Measurements from ENCODE around the gene TIAM2.
"Not testable (repeated sequence)": the region's sequence is repeated elsewhere in the genome, so short reads cannot be mapped to it uniquely, and the experiment has no call there.

Gene TIAM2

GRCh38 chr6:154993026-154993425, 2.1 kb upstream of the TIAM2 start:
- DNase-seq, result no peak

DNA sequence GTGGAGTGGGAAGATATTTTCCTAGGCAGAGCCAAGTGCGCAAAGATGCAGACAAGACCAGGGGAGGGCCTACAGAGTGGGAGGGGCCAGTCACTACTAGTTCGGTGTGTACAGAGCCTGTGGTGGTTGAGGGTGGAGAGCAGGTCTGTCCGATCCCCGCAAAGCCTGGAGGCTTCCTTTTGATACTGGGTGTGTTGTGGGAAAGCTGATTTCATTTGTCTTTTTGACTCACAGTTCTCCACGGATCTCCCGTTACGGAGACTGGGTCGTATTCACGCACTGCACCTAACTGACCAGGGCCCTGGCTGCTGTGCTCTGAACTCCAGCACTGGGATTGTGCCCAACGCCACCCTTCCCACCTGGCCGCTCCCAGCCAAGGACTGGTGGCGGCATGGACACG, 1.4 kb upstream of the TIAM2 start:
- DNase-seq, result no peak

- DNase-seq, result no peak
Measured at GRCh38 chr6:154994836-154995253, 270 bp upstream of the TIAM2 start.

DNA sequence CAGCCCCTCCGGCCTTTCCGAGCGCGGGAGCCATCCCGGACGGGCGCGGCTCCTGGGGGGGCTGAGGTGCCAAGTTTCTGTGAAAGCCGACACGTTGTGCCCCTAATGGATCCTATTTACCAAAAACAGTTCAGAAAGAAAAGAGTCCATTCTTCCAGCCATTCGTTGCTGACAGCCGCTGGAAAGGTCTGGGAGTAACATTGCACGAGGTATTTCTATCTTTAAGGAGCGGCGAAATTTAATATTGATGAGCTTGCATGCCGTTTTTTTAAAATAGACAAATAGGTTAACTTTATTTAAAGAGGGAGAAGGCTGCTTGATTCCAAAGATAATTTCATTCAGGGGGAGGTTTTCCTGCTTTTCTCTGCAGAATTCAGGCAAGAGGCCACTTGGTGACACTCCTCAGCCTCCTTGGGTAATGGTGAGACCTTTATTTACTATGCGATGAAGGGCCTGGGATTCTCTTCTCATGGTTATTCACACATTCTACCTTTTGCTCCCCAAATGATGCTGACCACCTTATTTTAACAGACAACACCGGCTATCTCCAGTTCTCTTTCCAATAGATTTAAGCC, 988 bp downstream of the TIAM2 start:
- DNase-seq, result no peak

DNA sequence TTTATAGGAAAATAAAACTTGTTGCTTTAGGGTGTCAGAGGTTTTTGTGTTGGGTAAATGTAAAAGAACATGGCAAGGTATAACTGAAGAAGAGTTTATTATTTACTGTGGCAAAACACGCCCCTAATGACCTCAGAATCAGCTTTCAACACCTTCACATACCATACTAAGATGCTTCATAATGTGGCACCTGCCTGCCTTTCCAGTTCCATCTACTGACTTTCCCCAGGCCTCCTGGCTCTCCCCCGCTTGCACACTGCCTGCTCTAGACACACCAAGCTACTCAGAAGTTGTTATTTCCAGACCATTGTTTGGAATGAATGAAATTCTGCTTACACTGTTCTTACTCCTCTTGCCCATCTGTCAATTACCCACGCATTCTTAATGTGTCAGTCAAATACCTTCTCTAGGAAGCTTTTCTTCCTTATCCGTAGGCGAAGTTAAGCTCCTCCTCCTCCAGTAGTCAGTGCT, 1.8 kb downstream of the TIAM2 start:
- no peak for DNase-seq

GRCh38 chr6:154998855-154999254, 3.7 kb downstream of the TIAM2 start:
- DNase-seq, result no peak

DNA sequence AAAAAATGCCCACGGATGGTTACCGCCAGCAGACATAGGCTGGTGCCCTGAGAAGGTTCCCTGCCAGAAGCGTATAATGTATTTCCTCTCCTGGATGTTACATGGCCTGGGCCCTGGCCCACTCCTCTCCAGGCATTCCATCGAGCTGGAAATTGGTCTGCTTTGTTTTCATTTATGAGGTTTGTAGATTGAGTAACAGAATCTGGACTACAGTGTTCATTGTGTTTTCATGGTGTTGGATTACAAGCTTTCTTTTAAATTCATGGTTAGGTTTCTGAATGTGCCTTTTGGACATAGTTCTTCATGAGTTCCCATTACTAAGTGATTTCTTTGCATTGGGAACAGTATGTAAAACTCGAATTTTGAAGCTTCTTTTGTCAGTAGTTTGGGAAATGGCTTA, 6.4 kb downstream of the TIAM2 start:
- DNase-seq, result no peak

- no peak for DNase-seq
Measured at GRCh38 chr6:155001934-155002333, 6.8 kb downstream of the TIAM2 start.

DNA sequence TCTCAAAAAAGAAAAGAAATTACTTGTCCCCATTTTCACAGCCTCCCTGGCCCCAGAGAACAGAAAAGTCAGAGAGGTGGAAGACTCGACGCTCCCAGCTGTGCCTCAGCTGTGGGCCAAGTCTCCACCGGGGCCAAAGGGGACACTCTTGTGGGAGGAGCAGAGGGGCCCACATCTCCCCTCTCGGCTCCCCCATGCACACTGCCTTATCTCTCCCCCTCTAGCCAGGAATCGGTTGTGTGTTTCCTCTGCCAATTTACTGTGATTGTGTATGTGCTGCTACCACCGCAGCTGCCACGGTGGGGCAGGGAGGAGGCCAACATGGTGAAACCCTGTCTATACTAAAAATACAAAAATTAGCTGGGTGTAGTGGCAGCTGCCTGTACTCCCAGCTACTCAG, 8.4 kb downstream of the TIAM2 start:
- no peak for DNase-seq

GRCh38 chr6:155004017-155004416, 8.9 kb downstream of the TIAM2 start:
- DNase-seq, result no peak

DNA sequence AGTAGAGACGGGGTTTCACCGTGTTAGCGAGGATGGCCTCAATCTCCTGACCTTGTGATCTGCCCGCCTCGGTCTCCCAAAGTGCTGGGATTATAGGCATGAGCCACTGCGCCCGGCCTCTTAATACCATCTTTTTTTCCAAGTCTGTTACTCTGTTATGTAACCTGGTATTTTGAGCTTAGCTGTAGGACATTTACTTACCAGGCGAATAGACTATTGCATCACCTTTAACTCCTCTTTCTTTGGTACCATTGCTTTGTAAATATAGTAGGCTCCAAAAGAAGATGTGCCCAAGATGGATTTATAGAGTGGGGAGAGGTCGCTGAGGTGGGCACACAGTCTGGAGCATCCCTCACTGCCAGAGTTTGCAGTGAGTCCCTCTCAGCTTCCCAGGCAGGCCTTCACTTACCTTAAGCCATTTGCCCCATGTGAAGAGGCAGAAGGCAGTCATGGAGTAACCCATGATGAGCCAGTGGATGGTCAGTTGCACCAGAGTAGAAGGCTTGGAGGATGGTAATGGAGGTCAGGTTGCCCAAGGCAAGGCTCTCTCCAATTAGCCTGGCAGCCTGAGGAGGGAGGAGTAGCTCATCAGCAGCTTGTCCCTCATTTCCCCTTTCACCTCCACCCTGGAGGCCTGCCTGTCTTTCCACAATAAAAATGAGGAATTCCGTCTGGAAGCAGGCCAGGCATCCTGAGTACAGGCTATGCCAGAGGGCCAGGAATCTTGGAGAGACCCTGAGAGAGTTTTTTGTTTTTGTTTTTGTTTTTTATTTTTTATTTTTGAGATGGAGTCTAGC, 9.7 kb downstream of the TIAM2 start:
- DNase-seq, result no peak

DNA sequence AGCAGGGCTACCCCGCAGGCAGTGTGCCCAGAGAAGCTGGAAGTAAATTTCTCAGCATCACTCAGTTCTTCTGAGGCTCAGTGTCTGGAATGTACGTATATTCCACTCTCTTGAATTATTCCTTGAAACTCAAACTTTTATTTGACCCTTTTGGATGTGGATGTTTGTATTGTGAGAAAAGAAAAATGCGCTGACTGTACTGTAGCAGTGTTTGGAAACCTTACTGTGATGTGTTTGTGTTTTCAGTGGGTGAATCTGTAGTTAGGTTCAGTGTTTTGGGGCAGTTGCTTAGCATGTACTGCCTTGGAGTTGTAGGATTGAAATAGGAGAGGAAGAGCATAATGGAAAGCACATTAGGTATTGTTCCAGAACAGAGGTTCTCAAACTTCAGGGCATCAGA, 13.5 kb downstream of the TIAM2 start:
- no peak for DNase-seq

GRCh38 chr6:155010940-155011339, 15.8 kb downstream of the TIAM2 start:
- DNase-seq, result no peak

DNA sequence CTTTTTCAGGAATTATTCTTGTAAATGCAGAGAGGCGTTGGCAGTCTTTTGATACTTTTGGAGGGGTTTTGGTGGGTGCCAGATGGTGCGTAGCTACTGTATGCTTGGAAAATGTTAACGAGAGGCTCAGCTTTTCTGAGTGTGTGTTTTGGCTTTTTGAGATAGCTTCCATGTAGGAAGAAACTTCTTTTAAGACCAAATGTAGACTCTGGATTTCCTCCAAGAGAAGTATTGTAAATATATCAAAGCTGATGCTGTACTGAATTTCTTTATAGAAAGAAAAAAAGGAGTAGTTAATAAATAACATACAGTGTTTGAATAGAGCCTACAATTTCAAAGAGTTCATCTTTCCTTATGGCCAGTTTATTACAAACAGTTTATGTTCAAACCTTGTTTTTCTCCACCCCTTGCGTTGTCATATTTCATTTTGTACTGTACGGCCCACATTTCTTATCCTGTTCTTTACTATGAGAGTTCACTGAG, 16.7 kb downstream of the TIAM2 start:
- DNase-seq, result no peak

- no peak for DNase-seq
Measured at GRCh38 chr6:155013457-155013876, 18.4 kb downstream of the TIAM2 start.

DNA sequence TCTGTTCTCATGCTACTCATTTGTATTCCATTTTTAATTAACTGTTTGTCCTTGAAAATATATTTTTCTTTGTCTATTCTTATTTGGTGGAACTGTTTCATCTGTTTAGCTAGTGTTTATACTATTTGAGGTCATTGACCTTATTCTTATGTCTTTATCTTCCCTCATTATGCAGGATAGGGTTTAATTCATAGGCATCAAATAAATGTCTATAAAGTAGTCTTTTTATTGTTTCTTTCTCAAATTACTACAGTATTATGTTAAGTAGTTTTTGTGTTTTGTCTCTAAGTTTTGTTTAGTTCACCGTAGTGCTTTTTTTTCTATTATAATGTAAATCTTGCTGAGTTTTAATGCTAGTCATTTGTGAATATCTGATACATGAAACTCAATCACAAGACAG, 19.0 kb downstream of the TIAM2 start:
- no peak for DNase-seq

DNA sequence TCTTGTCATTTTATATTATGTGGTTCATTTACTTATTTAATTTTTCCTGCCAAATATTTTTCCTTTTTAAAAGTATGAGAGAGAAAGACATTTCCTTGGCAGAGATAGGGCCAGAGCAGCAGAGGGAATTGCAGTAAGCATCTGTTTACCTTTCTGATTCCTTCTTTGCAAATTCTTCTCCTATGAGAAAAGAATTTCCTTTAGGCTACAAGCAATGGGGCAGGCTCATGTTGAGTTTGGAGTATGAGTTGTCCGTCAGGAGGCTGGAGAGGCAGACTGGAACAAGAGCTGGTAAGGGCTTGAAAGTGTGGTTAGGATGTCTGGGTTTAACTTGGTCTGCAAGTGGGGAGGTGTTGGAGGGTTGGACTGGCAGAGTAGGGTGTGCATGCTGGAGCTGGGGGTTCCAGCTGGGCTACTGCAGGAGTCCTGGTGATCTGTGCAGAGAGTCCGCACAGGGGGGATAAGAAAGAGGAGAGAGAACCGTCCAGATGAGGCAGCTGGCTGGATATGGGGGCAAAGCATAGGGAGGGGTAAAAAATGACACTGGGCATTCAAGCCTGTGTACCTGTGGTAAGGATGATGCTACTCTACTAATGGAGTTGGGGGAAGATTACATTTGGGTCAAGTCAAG, 19.7 kb downstream of the TIAM2 start:
- no peak for DNase-seq

- not testable (repeated sequence) for DNase-seq
Measured at GRCh38 chr6:155018415-155018814, 23.3 kb downstream of the TIAM2 start.

DNA sequence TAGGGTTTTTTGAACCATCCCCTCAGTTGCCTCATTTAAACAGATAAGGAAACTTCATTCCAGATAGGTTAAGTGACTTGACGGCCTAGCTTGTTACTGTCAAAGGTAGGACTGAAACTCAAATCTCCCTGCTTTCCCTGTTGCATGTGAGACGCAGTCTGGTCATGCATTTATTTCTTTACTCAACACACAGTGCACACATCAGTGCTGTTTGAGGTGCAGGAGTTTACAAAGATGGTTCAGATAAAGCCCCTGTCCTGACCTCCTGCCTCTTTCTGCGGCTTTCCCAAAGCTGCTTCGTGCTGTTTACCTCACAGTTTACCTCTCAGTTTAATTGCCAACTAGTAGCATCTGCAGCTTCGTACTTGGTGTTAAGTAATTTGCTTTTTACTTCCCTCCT, 26.6 kb downstream of the TIAM2 start:
- no peak for DNase-seq

- no peak for DNase-seq
Measured at GRCh38 chr6:155022721-155023120, 27.6 kb downstream of the TIAM2 start.

DNA sequence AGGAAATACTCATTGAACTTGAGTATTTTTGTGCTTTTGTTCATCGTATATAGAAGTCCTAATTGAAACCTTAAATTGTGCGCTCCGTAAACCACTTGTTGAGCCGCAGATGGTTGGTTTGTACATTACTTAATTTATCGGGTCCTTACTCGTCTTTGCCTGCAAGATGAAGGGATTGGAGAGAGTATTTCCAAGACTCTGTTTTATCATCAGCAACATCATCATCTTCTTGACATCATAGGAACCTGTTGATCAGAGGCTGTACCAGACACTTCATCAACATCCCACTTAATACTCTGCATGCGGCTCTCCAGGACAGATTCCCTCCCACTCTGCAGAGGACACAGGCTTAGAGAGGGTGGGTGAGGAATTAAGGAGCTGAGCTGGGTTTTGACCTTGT, 28.6 kb downstream of the TIAM2 start:
- DNase-seq, result no peak

GRCh38 chr6:155024391-155025027, 29.4 kb downstream of the TIAM2 start:
- DNase-seq, result no peak

- DNase-seq, result no peak
Measured at GRCh38 chr6:155026022-155026705, 31.0 kb downstream of the TIAM2 start.

Data from activated naive CD4-positive, alpha-beta T cell (primary cell).